ENCODE measurements around the gene DLG2.

DNA sequence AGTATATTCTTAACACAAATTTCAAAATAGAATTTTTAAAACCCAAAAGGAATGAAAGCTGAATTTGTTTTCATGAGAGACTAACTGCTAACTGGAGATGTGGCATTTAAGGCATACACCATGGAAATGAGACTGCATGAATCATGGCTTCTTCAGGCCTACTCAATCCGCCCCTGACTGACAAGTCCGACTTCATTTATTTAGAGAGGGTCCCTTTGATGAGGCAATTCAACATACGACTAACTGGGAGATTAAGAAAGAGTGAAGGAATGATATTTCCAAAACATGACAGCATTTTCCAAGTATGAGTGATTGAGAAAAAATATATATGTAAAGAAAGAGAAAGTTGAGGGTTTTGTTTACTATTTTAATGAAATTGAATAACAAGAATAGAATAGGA is 720.1 kb downstream of the DLG2 start:
- TF ChIP-seq POLR2A (IDR thresholded peaks at IDR 0.05) (no peak), EP300 (IDR thresholded peaks at IDR 0.05) (no peak), CTCF (IDR thresholded peaks at IDR 0.05) (no peak)

Data from tibial nerve (tissue), 4 donors.